Mesenchymal stem cell (in vitro differentiated cells and primary cell): ENCODE results near the gene KIF1B.

Source experiments
- DNase-seq: peaks from one replicate; pipeline ENCODE4 v3.0.0-alpha.2; 2013
- H2AFZ ChIP-seq: one replicate; pipeline ENCODE4 v1.6.1; 2013; ENCODE audit warnings: low read depth, mild to moderate bottlenecking, control low read depth, inconsistent platforms, low read length, moderate library complexity
- H2AK5ac ChIP-seq: 2 replicates; pipeline ENCODE4 v1.6.1; 2013; ENCODE audit warnings: low read length, moderate library complexity, mild to moderate bottlenecking, inconsistent platforms; ENCODE audit not compliant: severe bottlenecking
- H2BK120ac ChIP-seq: one replicate; pipeline ENCODE4 v1.6.1; 2013; ENCODE audit warnings: low read depth, mild to moderate bottlenecking, inconsistent platforms, low read length, moderate library complexity
- H2BK12ac ChIP-seq, 2 experiments: one replicate each; pipeline ENCODE4 v1.6.1; 2013; ENCODE audit warnings: inconsistent platforms in 2 of 2, low read length in 2 of 2, mild to moderate bottlenecking in 2 of 2, moderate library complexity in 2 of 2, control low read depth in 1 of 2
- H2BK15ac ChIP-seq: one replicate; pipeline ENCODE4 v1.6.1; 2013; ENCODE audit warnings: mild to moderate bottlenecking, low read depth, inconsistent platforms; ENCODE audit not compliant: poor library complexity, severe bottlenecking
- H2BK5ac ChIP-seq: 2 replicates; pipeline ENCODE4 v1.6.1; 2013; ENCODE audit warnings: low read depth, mild to moderate bottlenecking, low read length, control low read depth, inconsistent platforms; ENCODE audit not compliant: poor library complexity, severe bottlenecking
- H3K14ac ChIP-seq, 2 experiments: one replicate each; pipeline ENCODE4 v1.6.1; 2013; ENCODE audit warnings: inconsistent platforms in 2 of 2, low read length in 2 of 2, control low read depth in 1 of 2, mild to moderate bottlenecking in 1 of 2, moderate library complexity in 1 of 2
- H3K18ac ChIP-seq, 2 experiments: one replicate each; pipeline ENCODE4 v1.6.1; 2013; ENCODE audit warnings: inconsistent platforms in 2 of 2, low read length in 2 of 2, control low read depth in 1 of 2, low read depth in 1 of 2, mild to moderate bottlenecking in 1 of 2
- H3K23ac ChIP-seq, 2 experiments: one replicate each; pipeline ENCODE4 v1.6.1; 2013; ENCODE audit warnings: inconsistent platforms in 2 of 2, low read length in 2 of 2, mild to moderate bottlenecking in 2 of 2, moderate library complexity in 2 of 2, control low read depth in 1 of 2
- H3K27ac ChIP-seq: 2 replicates; pipeline ENCODE4 v1.5.1; 2013; ENCODE audit warnings: mild to moderate bottlenecking, moderate library complexity, low read length, control low read depth, inconsistent platforms; ENCODE audit not compliant: poor library complexity, severe bottlenecking
- H3K27me3 ChIP-seq, 2 experiments: 2 replicates each; pipeline versions ENCODE4 v1.6.1 to v1.7.0; 2013; ENCODE audit warnings: low read length in 2 of 2, mild to moderate bottlenecking in 2 of 2, moderate library complexity in 2 of 2, control low read depth in 1 of 2, inconsistent platforms in 1 of 2; ENCODE audit not compliant: control insufficient read depth in 1 of 2, insufficient read depth in 1 of 2
- H3K36me3 ChIP-seq, 2 experiments: 2 replicates each; pipeline versions ENCODE4 v1.6.1 to v1.7.0; 2013; ENCODE audit warnings: low read length in 2 of 2, control low read depth in 1 of 2, inconsistent platforms in 1 of 2, low read depth in 1 of 2, mild to moderate bottlenecking in 1 of 2; ENCODE audit not compliant: insufficient read depth in 2 of 2, control insufficient read depth in 1 of 2
- H3K4ac ChIP-seq, 2 experiments: one replicate each; pipeline ENCODE4 v1.6.1; 2013; ENCODE audit warnings: inconsistent platforms in 2 of 2, low read length in 2 of 2, mild to moderate bottlenecking in 2 of 2, moderate library complexity in 2 of 2, control low read depth in 1 of 2, low read depth in 1 of 2
- H3K4me1 ChIP-seq: 2 replicates; pipeline ENCODE4 v1.6.1; 2013; ENCODE audit warnings: low read depth, low read length, control low read depth; ENCODE audit not compliant: control insufficient read depth, insufficient read depth
- H3K4me2 ChIP-seq: 2 replicates; pipeline ENCODE4 v1.6.1; 2013; ENCODE audit warnings: low read length, mild to moderate bottlenecking, inconsistent platforms; ENCODE audit not compliant: poor library complexity, severe bottlenecking
- H3K4me3 ChIP-seq, 2 experiments: 2 replicates each; pipeline versions ENCODE4 v1.5.1 to v1.7.0; 2013; ENCODE audit warnings: low read length in 2 of 2, mild to moderate bottlenecking in 2 of 2, control low read depth in 1 of 2, low read depth in 1 of 2; ENCODE audit not compliant: insufficient read depth in 1 of 2
- H3K79me1 ChIP-seq: replicated peaks from 2 replicates; pipeline ENCODE4 v1.6.1; 2013; ENCODE audit warnings: mild to moderate bottlenecking, control low read depth, low read length, inconsistent platforms; ENCODE audit not compliant: poor library complexity, severe bottlenecking
- H3K9ac ChIP-seq: 2 replicates; pipeline ENCODE4 v1.7.0; 2013; ENCODE audit warnings: mild to moderate bottlenecking, low read length, moderate library complexity
- H3K9me3 ChIP-seq: 2 replicates; pipeline ENCODE4 v1.7.0; 2013; ENCODE audit warnings: mild to moderate bottlenecking, low read length; ENCODE audit not compliant: control insufficient read depth
- H4K8ac ChIP-seq: one replicate; pipeline ENCODE4 v1.6.1; 2013; ENCODE audit warnings: inconsistent platforms, mild to moderate bottlenecking, low read length, moderate library complexity
- H4K91ac ChIP-seq: one replicate; pipeline ENCODE4 v1.6.1; 2013; ENCODE audit warnings: mild to moderate bottlenecking, low read length, inconsistent platforms
- WGBS: methylation state at CpG from one replicate; pipeline ENCODE4 v1.1.7; 2013; ENCODE audit warnings: mixed read lengths; 5-methylcytosine and 5-hydroxymethylcytosine counted together

Gene KIF1B

DNA sequence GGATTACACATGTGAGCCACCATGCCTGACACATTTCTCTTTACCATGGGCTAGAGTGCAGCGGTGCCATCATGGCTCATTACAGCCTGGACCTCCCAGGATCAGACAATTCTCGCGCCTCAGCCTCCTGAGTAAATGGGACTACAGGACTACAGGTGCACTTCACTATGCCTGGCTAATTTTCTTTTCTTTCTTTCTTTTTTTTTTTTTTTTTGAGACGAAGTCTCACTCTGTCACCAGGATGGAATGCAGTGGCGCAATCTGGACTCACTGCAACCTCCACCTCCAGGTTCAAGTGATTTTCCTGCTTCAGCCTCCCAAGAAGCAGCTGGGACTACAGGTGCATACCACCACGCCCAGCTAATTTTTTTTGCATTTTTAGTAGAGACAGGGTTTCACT is 14.8 kb upstream of the KIF1B start:
- Histone ChIP-seq H3K4ac (no peak overlapping the region), H2AK5ac (no peak overlapping the region), H2BK12ac (no peak overlapping the region), H3K4me1 (peaks cover 6% of the 10 kb centered on the region), H2BK120ac (no peak overlapping the region), H2AFZ (no peak overlapping the region), H3K9me3 (no peaks in the 10 kb centered on the region), H3K27me3 (peaks cover 0 to 4% of the 10 kb centered on the region in 2 experiments), H3K9ac (no peak overlapping the region), H3K14ac (no peak overlapping the region), H3K18ac (no peak overlapping the region), H3K4me2 (no peak overlapping the region), H2BK15ac (no peak overlapping the region), H3K27ac (no peak overlapping the region), H3K79me1 (no peaks in the 10 kb centered on the region), H3K4me3 (no peak overlapping the region), H4K91ac (no peak overlapping the region), H3K23ac (no peak overlapping the region), H2BK5ac (no peak overlapping the region), H4K8ac (no peak overlapping the region), H3K36me3 (no peaks in the 10 kb centered on the region)
- 72% methylated on average over 6 of the region's 6 CpGs for WGBS
- DNase-seq, result peak; percentile 55

DNA sequence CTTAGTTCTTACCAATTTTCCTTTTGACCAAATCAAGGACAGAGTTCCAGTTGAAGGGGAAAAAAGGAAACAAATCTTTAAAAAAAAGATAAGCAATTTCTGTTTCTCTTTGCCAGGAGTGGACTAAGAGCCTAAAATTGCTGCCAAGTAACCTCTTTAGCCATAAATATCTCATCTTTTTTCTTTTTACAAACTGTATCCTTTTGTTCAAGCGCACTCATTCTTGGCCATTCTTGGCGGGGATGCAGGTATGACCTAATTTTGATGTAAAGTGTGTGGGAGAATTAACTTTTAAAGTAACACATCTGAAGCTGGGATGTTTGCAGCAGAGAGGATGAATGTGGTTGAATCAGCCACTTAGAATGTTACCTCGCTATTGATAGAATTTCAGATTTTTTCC is 13.4 kb upstream of the KIF1B start:
- Histone ChIP-seq H3K14ac (no peak overlapping the region), H3K4me1 (peaks cover 6% of the 10 kb centered on the region), H3K4ac (no peak overlapping the region), H2AK5ac (no peak overlapping the region), H3K27ac (no peak overlapping the region), H4K91ac (no peak overlapping the region), H3K4me3 (no peak overlapping the region), H4K8ac (no peak overlapping the region), H3K9ac (peak overlapping the region; percentile 47), H3K18ac (no peak overlapping the region), H2AFZ (no peak overlapping the region), H3K9me3 (no peaks in the 10 kb centered on the region), H2BK12ac (no peak overlapping the region), H2BK5ac (no peak overlapping the region), H3K79me1 (no peaks in the 10 kb centered on the region), H2BK15ac (no peak overlapping the region), H3K4me2 (no peak overlapping the region), H3K36me3 (no peaks in the 10 kb centered on the region), H2BK120ac (no peak overlapping the region), H3K23ac (no peak overlapping the region), H3K27me3 (peaks cover 0 to 13% of the 10 kb centered on the region in 2 experiments)
- DNase-seq, result no peak
- WGBS, result 100% methylated on average over 2 of the region's 3 CpGs

DNA sequence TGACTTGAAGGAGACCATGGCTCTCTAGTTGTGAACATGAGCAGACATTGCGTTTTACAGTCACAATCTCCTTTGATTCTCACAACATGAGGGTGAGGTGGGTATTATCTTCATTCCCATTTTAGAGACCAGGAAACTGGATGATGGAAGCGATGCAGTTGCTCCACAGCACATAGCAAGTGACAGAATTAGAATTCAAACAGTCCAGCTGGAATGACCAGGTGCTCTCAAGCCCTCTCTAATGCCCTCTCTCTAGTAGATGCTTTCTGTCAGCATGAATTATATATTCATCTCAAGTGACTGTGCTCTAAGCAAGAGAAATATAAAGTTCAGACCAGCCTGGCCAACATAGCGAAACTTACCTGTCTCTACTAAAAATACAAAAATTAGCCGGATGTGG is 9.8 kb upstream of the KIF1B start:
- no peak overlapping the region for H2BK12ac ChIP-seq
- no peak overlapping the region for H3K14ac ChIP-seq
- H3K18ac ChIP-seq, result no peak overlapping the region
- H2BK15ac ChIP-seq, result no peak overlapping the region
- 98% methylated on average over 4 of the region's 4 CpGs for WGBS
- no peak overlapping the region for H3K23ac ChIP-seq
- no peak overlapping the region for H4K8ac ChIP-seq
- H2AFZ ChIP-seq, result no peak overlapping the region
- no peak overlapping the region for H2BK120ac ChIP-seq
- no peak overlapping the region for H3K9ac ChIP-seq
- H3K36me3 ChIP-seq, result no peaks in the 10 kb centered on the region
- H3K27ac ChIP-seq, result no peak overlapping the region
- H3K4me2 ChIP-seq, result no peak overlapping the region
- H3K4ac ChIP-seq, result no peak overlapping the region
- H3K79me1 ChIP-seq, result no peaks in the 10 kb centered on the region
- H2BK5ac ChIP-seq, result no peak overlapping the region
- no peak overlapping the region for H4K91ac ChIP-seq
- H3K9me3 ChIP-seq, result no peaks in the 10 kb centered on the region
- no peak overlapping the region for H3K4me3 ChIP-seq
- H2AK5ac ChIP-seq, result no peak overlapping the region
- DNase-seq, result no peak
- peaks cover 0 to 13% of the 10 kb centered on the region in 2 experiments for H3K27me3 ChIP-seq
- H3K4me1 ChIP-seq, result peaks cover 1% of the 10 kb centered on the region

DNA sequence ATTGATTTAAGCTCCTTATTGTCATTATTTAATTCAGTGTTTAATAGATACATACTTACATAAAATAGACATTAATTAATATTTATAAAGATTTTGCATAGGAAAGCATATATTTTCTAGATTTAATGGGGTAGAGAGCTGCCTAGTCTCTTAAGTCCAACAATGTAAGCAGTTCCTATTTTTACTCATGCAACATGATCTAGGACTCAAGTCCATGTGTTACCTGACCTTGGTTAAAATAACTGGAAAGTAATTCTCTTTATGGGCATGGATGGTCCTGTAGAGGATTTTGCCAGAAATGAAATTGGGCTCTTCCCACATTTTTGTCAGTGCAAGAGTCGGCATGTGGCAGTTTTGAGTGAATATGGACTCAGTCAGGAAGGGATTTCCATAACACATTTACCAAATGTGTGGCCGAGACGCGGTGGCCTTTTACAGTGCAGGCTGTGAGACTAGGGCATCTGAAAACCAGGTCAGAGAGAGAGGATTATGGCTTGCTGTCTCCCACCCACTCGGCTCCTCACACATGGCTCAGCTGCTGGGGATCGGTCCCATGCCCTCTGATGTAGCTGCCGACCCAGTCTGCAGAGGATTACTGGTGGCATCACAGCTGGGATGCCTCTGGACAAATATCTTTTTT is 6.2 kb upstream of the KIF1B start:
- Histone ChIP-seq H3K14ac (no peak overlapping the region), H2BK120ac (no peak overlapping the region), H4K8ac (no peak overlapping the region), H3K36me3 (no peaks in the 10 kb centered on the region), H2BK5ac (no peak overlapping the region), H3K27me3 (peaks cover 0 to 13% of the 10 kb centered on the region in 2 experiments), H3K79me1 (no peaks in the 10 kb centered on the region), H3K27ac (no peak overlapping the region), H4K91ac (no peak overlapping the region), H3K4me1 (no peaks in the 10 kb centered on the region), H3K18ac (no peak overlapping the region), H2AFZ (no peak overlapping the region), H2BK12ac (no peak overlapping the region), H2BK15ac (no peak overlapping the region), H3K4me3 (no peak overlapping the region), H2AK5ac (no peak overlapping the region), H3K23ac (no peak overlapping the region), H3K9ac (no peak overlapping the region), H3K4ac (no peak overlapping the region), H3K9me3 (no peaks in the 10 kb centered on the region), H3K4me2 (no peak overlapping the region)
- no peak for DNase-seq
- WGBS, result 93% methylated on average over 7 of the region's 7 CpGs
